GM15510 (cell line): Measurements from ENCODE around the gene UNC93B1.
A peak's percentile ranks its signal among the peaks of the same experiment; 100 is the strongest.

Experiments used
- POLR2A ChIP-seq: IDR thresholded peaks from 3 replicates; pipeline ENCODE4 v1.6.1; 2011; ENCODE audit warnings: borderline replicate concordance; ENCODE audit not compliant: insufficient read length; ENCODE audit errors: extremely low read depth

The UNC93B1 gene

GRCh38 chr11:68033708-68034045 is 29.8 kb upstream of the UNC93B1 start:
- no peak for TF ChIP-seq POLR2A

GRCh38 chr11:68032997-68033707 is 29.3 kb upstream of the UNC93B1 start:
- TF ChIP-seq POLR2A, result no peak

- no peak for TF ChIP-seq POLR2A
Measured at GRCh38 chr11:68032003-68032402, 28.1 kb upstream of the UNC93B1 start.

GRCh38 chr11:68031144-68031464 is 27.2 kb upstream of the UNC93B1 start:
- no peak for TF ChIP-seq POLR2A

- peak; percentile 62 for TF ChIP-seq POLR2A
Measured at GRCh38 chr11:68030318-68031143, 26.6 kb upstream of the UNC93B1 start, which contains the start of gene NDUFS8. NDUFS8 (plus strand) TSS chr11:68030681; CDS start chr11:68032152, 1,471 bp downstream.

- TF ChIP-seq POLR2A, result no peak
Measured at GRCh38 chr11:68028802-68029545, 25.1 kb upstream of the UNC93B1 start.

- no peak for TF ChIP-seq POLR2A
Measured at GRCh38 chr11:68027667-68028066, 23.8 kb upstream of the UNC93B1 start.

- no peak for TF ChIP-seq POLR2A
Measured at GRCh38 chr11:68026391-68027105, 22.7 kb upstream of the UNC93B1 start.

- TF ChIP-seq POLR2A, result no peak
Measured at GRCh38 chr11:68025047-68025446, 21.1 kb upstream of the UNC93B1 start.

GRCh38 chr11:68024508-68024907 is 20.6 kb upstream of the UNC93B1 start:
- TF ChIP-seq POLR2A, result no peak

- TF ChIP-seq POLR2A, result no peak
Measured at GRCh38 chr11:68022531-68022930, 18.6 kb upstream of the UNC93B1 start.

GRCh38 chr11:68021167-68021787 is 17.4 kb upstream of the UNC93B1 start:
- TF ChIP-seq POLR2A, result no peak

- TF ChIP-seq POLR2A, result no peak
Measured at GRCh38 chr11:68020575-68020974, 16.7 kb upstream of the UNC93B1 start.

- no peak for TF ChIP-seq POLR2A
Measured at GRCh38 chr11:68019486-68019885, 15.6 kb upstream of the UNC93B1 start.
